HCT116 (cell line): Measurements from ENCODE around the gene LHX4. TPM values are rescaled to one million over a fixed set of nuclear protein-coding genes. Genes with fewer than 3 reads are reported as not detected.

Source experiments
- ATAC-seq: fragments of 200-7000 bp; cut with Tn5 transposase; 2 replicates; pipeline ENCODE4 v1.9.1; 2020; ENCODE audit warnings: mild to moderate bottlenecking, moderate library complexity
- BruUV-seq: library from RNA; stranded (reverse); fragments of 400-500 nt; replicated peaks from 2 replicates; lab custom pipeline; 2021; lab: Mats Ljungman, UMichigan
- CTCF ChIA-PET: fragments of 300-600 bp; sonication (Branson Sonifier 250); formaldehyde crosslinking; loops from one replicate; lab custom pipeline; 2021; ENCODE audit warnings: antibody characterized with exemption; lab: Charles Lee
- POLR2A ChIA-PET: fragments of 300-600, 350-600 bp; sonication (Branson Sonifier 250); formaldehyde crosslinking; loops from one replicate; lab custom pipeline; 2021; ENCODE audit warnings: antibody characterized with exemption; lab: Charles Lee
- RAD21 ChIA-PET, 2 experiments: fragments of 300-600 bp; sonication (Branson Sonifier 250); formaldehyde crosslinking; loops; one replicate each; lab custom pipeline; 2023; ENCODE audit warnings: low total read pairs in 2 of 2; ENCODE audit not compliant: uncharacterized antibody in 2 of 2, unreplicated experiment in 2 of 2, low non-redundant PET in 1 of 2; lab: Charles Lee
- DNase-seq: peaks from one replicate; pipeline ENCODE4 v3.0.0-alpha.2; 2010; ENCODE audit warnings: low read depth, low spot score
- H2AFZ ChIP-seq: fragments of 200-600 bp; shearing (Covaris generic), sonication (generic); 2 replicates; pipeline ENCODE4 v1.6.1; 2017; ENCODE audit warnings: low read depth, mixed run types, mixed read lengths, antibody characterized with exemption, low read length; ENCODE audit not compliant: poor library complexity, severe bottlenecking
- H3K27ac ChIP-seq: 2 replicates; pipeline ENCODE4 v1.5.1; 2012; ENCODE audit warnings: low read depth, low read length
- H3K27me3 ChIP-seq: fragments of 200-600 bp; sonication (generic); 2 replicates; pipeline ENCODE4 v1.6.1; 2016; ENCODE audit warnings: mixed run types, low read length, mixed read lengths; ENCODE audit not compliant: insufficient read depth
- H3K36me3 ChIP-seq, 2 experiments: fragments of 200-500 bp in 1 of 2; fragments of 200-600 bp in 1 of 2; sonication (Bioruptor generic) in 1 of 2; sonication (generic) in 1 of 2; 2 replicates each; pipeline versions ENCODE4 v1.5.1 to v1.6.1; 2014 to 2016; ENCODE audit warnings: low read length in 2 of 2, inconsistent platforms in 1 of 2, mixed read lengths in 1 of 2, mixed run types in 1 of 2; ENCODE audit not compliant: insufficient read depth in 2 of 2, control insufficient read depth in 1 of 2
- H3K4me1 ChIP-seq, 2 experiments: fragments of 200-600 bp in 1 of 2; sonication (generic) in 1 of 2; 2 replicates each; pipeline versions ENCODE4 v1.5.1 to v1.6.1; 2012 to 2017; ENCODE audit warnings: low read length in 2 of 2, inconsistent platforms in 1 of 2, mild to moderate bottlenecking in 1 of 2, mixed read lengths in 1 of 2, mixed run types in 1 of 2, moderate library complexity in 1 of 2; ENCODE audit not compliant: insufficient read depth in 2 of 2, control insufficient read depth in 1 of 2
- H3K4me2 ChIP-seq: fragments of 200-600 bp; sonication (generic); 2 replicates; pipeline ENCODE4 v1.6.1; 2017; ENCODE audit warnings: mixed run types, low read length, mixed read lengths
- H3K4me3 ChIP-seq, 2 experiments: fragments of 200-600 bp in 1 of 2; sonication (generic) in 1 of 2; replicated peaks in 1 of 2; 2 replicates each; pipeline ENCODE4 v1.5.1; 2011 to 2016; ENCODE audit warnings: low read length in 2 of 2, control low read depth in 1 of 2, low read depth in 1 of 2, mild to moderate bottlenecking in 1 of 2, mixed read lengths in 1 of 2, mixed run types in 1 of 2
- H3K79me2 ChIP-seq: fragments of 200-600 bp; sonication (generic); 2 replicates; pipeline ENCODE4 v1.6.1; 2017; ENCODE audit warnings: mild to moderate bottlenecking, mixed run types, low read length, moderate library complexity, mixed read lengths; ENCODE audit not compliant: insufficient read depth
- H3K9ac ChIP-seq: fragments of 200-600 bp; sonication (generic); 2 replicates; pipeline ENCODE4 v1.6.1; 2016; ENCODE audit warnings: low read length, mixed read lengths
- H3K9me2 ChIP-seq: fragments of 200-600 bp; sonication (generic), shearing (Covaris generic); 2 replicates; pipeline ENCODE4 v1.6.1; 2017; ENCODE audit warnings: mixed run types, mild to moderate bottlenecking, moderate library complexity; ENCODE audit not compliant: insufficient read depth
- H3K9me3 ChIP-seq, 2 experiments: fragments of 200-500 bp in 1 of 2; fragments of 200-600 bp in 1 of 2; sonication (Bioruptor generic) in 1 of 2; sonication (generic) in 1 of 2; 2 replicates each; pipeline ENCODE4 v1.6.1; 2014 to 2017; ENCODE audit warnings: low read length in 2 of 2, mixed read lengths in 2 of 2, inconsistent platforms in 1 of 2, low read depth in 1 of 2, mild to moderate bottlenecking in 1 of 2, mixed run types in 1 of 2, moderate library complexity in 1 of 2; ENCODE audit not compliant: control insufficient read depth in 1 of 2, insufficient read depth in 1 of 2
- H4K20me1 ChIP-seq: fragments of 200-600 bp; sonication (generic), shearing (Covaris generic); 2 replicates; pipeline ENCODE4 v1.6.1; 2017; ENCODE audit warnings: mixed run types, mild to moderate bottlenecking, moderate library complexity; ENCODE audit not compliant: insufficient read depth
- CBX3 ChIP-seq: IDR thresholded peaks from 2 replicates; pipeline ENCODE4 v1.6.1; 2012; ENCODE audit warnings: low read depth
- ELF1 ChIP-seq: IDR thresholded peaks from 2 replicates; pipeline ENCODE4 v1.6.1; 2012; ENCODE audit warnings: low read depth, borderline replicate concordance
- EZH2phosphoT487 ChIP-seq: fragments of 200-600 bp; IDR thresholded peaks from 2 replicates; pipeline ENCODE4 v1.6.1; 2018; ENCODE audit warnings: antibody characterized with exemption, borderline replicate concordance
- JUND ChIP-seq: IDR thresholded peaks from 2 replicates; pipeline ENCODE4 v1.6.1; 2012
- MAX ChIP-seq: IDR thresholded peaks from 2 replicates; pipeline ENCODE4 v1.6.1; 2012
- POLR2A ChIP-seq: IDR thresholded peaks from 2 replicates; pipeline ENCODE4 v1.7.0; 2011; ENCODE audit warnings: borderline replicate concordance; ENCODE audit not compliant: insufficient read depth, insufficient read length; ENCODE audit errors: extremely low read depth
- POLR2AphosphoS5 ChIP-seq: IDR thresholded peaks from 2 replicates; pipeline ENCODE4 v1.6.1; 2011; ENCODE audit warnings: mild to moderate bottlenecking, low read depth, low read length, moderate library complexity
- REST ChIP-seq: IDR thresholded peaks from 2 replicates; pipeline ENCODE4 v1.6.1; 2012; ENCODE audit warnings: low read depth
- ZBTB33 ChIP-seq: IDR thresholded peaks from 2 replicates; pipeline ENCODE4 v1.6.1; 2011; ENCODE audit warnings: mild to moderate bottlenecking, low read length, moderate library complexity; ENCODE audit not compliant: insufficient replicate concordance; ENCODE audit errors: extremely low read depth
- ZNF274 ChIP-seq: fragments of 200-500 bp; sonication (Bioruptor generic); IDR thresholded peaks from 2 replicates; pipeline ENCODE4 v1.6.1; 2014; ENCODE audit warnings: mild to moderate bottlenecking, low read depth, low read length, inconsistent platforms
- intact Hi-C: fragments of 100-400 bp; cut with micrococcal nuclease; formaldehyde crosslinking; loops from 2 replicates; pipeline ENCODE4 v1.10.0; 2022
- total RNA-seq: library from RNA; stranded (reverse); gene quantifications from one replicate; pipeline ENCODE4 v1.2.1, GENCODE V29; 2021; ENCODE audit not compliant: unreplicated experiment

Gene LHX4
- total RNA-seq, 1 experiment from 2014 or later: 0.44 TPM

- CTCF ChIA-PET: no interaction called here
- POLR2A ChIA-PET: no interaction called here
- RAD21 ChIA-PET: no interaction called here
Measured at GRCh38 chr1:180268556-180269075, 38.6 kb downstream of the LHX4 start.

More at GRCh38 chr1:180268556-180269075, 38.6 kb downstream of the LHX4 start:
- H3K4me3 ChIP-seq: no peak overlapping the region
- H3K4me1 ChIP-seq: no peaks in the 10 kb centered on the region
- H3K4me2 ChIP-seq: no peak overlapping the region
- H4K20me1 ChIP-seq: no peaks in the 10 kb centered on the region
- intact Hi-C loops: no loop called here
- H3K27ac ChIP-seq: no peak overlapping the region
- no peak overlapping the region for H2AFZ ChIP-seq
- no peak overlapping the region for H3K9ac ChIP-seq
- no peaks in the 10 kb centered on the region for H3K9me2 ChIP-seq
- H3K36me3 ChIP-seq: no peaks in the 10 kb centered on the region
- TF ChIP-seq JUND (no peak), ELF1 (no peak), REST (no peak), ZNF274 (no peak), EZH2phosphoT487 (no peak), CBX3 (no peak), MAX (no peak), ZBTB33 (no peak), POLR2AphosphoS5 (no peak), POLR2A (no peak)
- TF ChIP-seq, all 23 proteins: peak for 0
- H3K27me3 ChIP-seq: no peaks in the 10 kb centered on the region
- no TSS peak for BruUV-seq
- DNase-seq (no peak), ATAC-seq (no peak)
- no peaks in the 10 kb centered on the region for H3K9me3 ChIP-seq
- no peaks in the 10 kb centered on the region for H3K79me2 ChIP-seq
